ENCODE measurements around the gene RSPH9. TPM values are rescaled to one million over a fixed set of nuclear protein-coding genes. Genes with fewer than 3 reads are reported as not detected.

The RSPH9 gene, protein sequence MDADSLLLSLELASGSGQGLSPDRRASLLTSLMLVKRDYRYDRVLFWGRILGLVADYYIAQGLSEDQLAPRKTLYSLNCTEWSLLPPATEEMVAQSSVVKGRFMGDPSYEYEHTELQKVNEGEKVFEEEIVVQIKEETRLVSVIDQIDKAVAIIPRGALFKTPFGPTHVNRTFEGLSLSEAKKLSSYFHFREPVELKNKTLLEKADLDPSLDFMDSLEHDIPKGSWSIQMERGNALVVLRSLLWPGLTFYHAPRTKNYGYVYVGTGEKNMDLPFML
- total RNA-seq: 0.17 and 0.33 TPM in 2 replicates

DNA sequence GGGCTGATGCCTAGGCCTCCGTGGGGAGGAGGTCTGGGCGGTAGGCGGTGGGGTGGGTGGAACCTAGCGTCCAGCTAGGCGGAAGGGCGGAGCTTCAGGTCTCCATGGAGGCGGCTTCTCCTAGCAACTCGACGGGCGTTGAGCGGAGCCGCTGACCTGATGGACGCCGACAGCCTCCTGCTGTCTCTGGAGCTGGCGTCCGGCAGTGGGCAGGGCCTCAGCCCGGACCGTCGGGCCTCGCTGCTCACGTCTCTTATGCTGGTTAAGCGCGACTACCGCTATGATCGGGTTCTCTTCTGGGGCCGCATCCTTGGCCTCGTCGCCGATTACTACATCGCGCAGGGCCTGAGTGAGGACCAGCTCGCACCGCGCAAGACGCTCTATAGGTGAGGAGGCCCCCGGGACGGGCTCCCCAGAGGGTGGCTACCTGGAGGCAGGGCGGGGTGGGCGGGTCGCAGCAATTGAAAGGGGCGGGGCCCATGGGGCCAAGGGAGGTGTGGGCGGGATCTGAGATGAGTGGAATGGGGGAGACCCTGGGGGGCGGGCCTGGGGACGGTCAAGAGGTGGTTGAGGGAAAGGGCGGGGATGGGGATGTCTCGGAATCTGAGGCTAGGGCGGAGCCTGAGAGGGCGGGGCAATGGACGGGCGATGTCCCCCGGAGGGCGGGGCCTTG is at the start of gene RSPH9:
Gene RSPH9 (plus strand): TSS at position 97 of the 673 bp plus-strand sequence. CDS start 63 bp downstream, at position 160.

DNA sequence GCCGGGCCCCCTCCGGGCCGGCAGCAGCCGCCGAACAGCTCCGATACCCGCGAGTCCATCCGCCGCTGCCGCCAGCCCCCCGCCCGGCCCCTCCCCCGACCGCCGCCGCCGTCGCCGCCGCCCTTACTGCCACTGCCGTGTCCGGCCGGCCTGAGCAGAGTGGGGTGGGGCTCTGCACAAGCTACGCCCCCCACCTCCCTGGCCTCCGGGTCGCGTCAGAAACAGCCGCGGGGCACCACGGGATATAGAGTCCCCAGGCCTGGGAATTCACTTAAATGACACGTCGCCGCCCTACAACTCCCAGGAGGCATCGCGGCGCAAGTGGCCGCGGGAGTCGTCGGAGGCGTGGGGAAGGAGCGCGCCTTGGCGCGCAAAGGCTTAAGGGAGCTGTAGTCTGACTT is 15.7 kb upstream of the RSPH9 start, which contains the start of gene GTPBP2:
Gene GTPBP2 (minus strand): TSS at position 161 of the 401 bp plus-strand sequence. CDS start 102 bp downstream, at position 59.

DNA sequence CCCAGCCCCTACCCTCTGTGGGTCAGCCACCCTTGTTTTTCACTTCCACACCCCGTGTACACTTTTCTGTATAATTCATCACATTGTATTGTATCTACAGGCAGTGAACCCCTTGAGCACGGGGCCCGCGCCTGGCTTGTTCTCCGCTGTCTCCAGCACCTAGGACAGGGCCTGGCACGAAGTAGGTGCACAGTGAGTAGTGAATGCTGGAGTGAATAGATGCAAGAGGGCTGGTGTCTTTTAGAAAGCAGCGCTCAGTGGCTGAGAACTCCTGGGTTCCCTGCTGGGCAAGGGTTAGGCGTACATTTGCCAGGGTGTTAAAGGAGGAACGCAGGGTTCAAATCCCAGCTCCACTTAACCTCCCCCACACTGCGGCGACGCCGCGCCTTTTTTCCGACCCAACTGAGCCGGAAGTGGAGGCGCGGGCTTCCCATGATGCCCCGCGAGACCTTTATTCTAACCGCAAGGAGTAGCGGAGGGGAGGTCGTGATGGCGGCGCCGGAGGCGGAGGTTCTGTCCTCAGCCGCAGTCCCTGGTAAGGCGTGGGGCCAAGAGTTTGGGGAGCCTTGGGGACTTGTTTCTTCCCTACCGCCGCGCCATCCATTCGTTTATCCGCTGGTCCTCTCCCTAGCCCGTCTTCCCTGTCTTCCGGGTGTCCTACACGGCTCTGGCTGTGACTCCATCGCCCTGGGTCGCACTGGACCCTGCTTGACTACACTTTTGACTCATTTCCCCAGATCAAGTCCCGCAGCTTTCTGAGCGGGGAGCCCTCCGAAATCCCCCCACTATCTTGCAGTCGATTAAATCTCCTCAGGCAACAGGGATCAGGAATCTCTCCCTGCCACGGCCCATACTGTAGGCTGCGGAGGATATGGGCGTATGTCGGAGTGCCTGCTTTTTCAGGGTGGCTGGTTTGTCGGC is 9.2 kb upstream of the RSPH9 start, which contains the start of gene MAD2L1BP:
Gene MAD2L1BP (plus strand): TSS at position 454 of the 921 bp plus-strand sequence. CDS start 36 bp downstream, at position 490.

DNA sequence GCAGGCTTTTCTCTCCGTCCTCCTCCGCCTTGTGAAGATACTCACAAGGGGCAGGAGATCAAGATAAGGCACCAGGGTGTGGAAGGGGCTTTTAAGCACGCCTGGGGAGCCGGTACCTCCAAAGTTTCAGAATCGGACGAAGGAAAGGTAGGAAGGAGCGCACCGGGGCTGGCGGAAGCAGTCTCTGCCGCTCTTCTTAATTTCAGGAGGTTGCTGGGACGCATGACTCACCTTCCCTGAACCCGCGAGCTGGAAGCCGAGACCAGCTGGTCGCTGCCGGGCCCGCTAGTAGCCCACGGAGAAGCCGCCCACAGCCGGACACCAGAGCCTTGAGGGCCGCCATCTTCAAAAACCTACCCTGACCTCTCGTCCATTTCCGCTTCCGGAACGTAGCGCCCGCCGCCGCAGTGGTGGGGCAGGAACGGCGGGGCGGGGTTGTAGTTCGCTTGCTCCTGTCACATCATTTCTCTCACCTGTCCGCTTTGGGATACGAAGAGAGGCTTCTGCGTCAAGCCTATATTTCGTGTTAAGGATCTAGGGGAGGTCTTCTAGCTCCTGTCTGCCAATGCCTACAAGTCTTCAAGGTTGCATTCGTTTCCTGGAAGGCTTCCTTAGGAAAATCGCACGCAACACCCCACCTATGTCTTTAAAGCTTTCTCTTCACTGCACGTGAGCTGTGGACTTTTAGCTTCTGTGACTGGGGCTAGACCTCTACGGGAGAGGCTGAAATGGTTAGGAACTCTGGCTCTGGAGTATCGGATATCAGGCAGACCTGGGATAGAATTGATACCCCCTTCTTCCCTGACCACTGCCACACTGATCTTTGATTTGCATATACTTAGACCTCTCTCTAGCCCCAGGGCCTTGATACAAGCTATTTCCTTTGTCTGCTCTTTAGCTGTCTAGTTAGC is 42.9 kb downstream of the RSPH9 start, which contains the start of gene MRPS18A:
Gene MRPS18A (minus strand): TSS at position 355 of the 911 bp plus-strand sequence. CDS start 12 bp downstream, at position 343.

Other genes with a start within 250 kb of the RSPH9 start
- gene ABCC10, start 217.5 kb upstream of the RSPH9 start, total RNA-seq: 11.6 and 12.1 TPM in 2 replicates
- gene DLK2, start 189.5 kb upstream of the RSPH9 start, total RNA-seq: 0.33 and 0.60 TPM in 2 replicates
- 8.0 and 11.6 TPM in 2 replicates for gene TJAP1, start 167.5 kb upstream of the RSPH9 start, total RNA-seq
- gene LRRC73, start 134.7 kb upstream of the RSPH9 start, total RNA-seq: 0.09 and 0.11 TPM in 2 replicates
- gene YIPF3, start 128.1 kb upstream of the RSPH9 start, total RNA-seq: 97.2 and 114 TPM in 2 replicates
- gene POLR1C, start 127.9 kb upstream of the RSPH9 start, total RNA-seq: 31.1 and 42.1 TPM in 2 replicates
- gene XPO5, start 69.0 kb upstream of the RSPH9 start, total RNA-seq: 19.9 and 23.8 TPM in 2 replicates
- 8.7 and 12.5 TPM in 2 replicates for gene POLH, start 68.9 kb upstream of the RSPH9 start, total RNA-seq
- gene GTPBP2, start 15.8 kb upstream of the RSPH9 start, total RNA-seq: 29.9 and 37.3 TPM in 2 replicates
- 15.8 and 17.2 TPM in 2 replicates for gene MAD2L1BP, start 9.2 kb upstream of the RSPH9 start, total RNA-seq
- gene MRPS18A, start 42.8 kb downstream of the RSPH9 start, total RNA-seq: 43.9 and 46.5 TPM in 2 replicates
- 9.4 and 10.6 TPM in 2 replicates for gene VEGFA, start 125.2 kb downstream of the RSPH9 start, total RNA-seq